ENCODE data around the gene SPATA3. TPM values are rescaled to one million over a fixed set of nuclear protein-coding genes. Genes with fewer than 3 reads are reported as not detected.

The SPATA3 gene
- total RNA-seq, 1 experiment from 2014 or later: not detected

DNA sequence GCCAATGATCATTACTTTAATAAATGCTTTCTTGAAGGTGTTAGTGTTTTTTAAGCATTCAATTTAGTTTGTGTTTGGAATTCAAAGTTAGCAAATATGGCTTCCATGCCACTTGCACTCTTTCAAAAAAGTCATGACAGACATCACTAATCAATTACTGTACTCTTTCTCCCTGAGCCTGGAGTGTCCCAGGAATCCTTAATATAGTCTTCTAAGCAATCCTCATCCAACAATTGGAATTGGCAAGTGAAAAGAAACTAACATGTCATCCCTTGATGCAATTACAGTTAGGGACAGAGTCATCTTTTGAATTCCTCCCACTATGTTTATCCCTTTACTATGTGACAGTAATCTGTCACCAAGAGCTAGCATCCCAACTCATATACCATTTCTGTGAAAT lies 41.2 kb upstream of the SPATA3 start:
- H3K27me3 ChIP-seq (ENCODE audit: low read length): no peaks in the 10 kb centered on the region
- intact Hi-C loops (cut with micrococcal nuclease): no loop called here
- H4K20me1 ChIP-seq (ENCODE audit: low read length): no peaks in the 10 kb centered on the region
- H2AFZ ChIP-seq (ENCODE audit: low read length): no peak overlapping the region
- ATAC-seq (no peak), DNase-seq (no peak)
- H3K4me2 ChIP-seq (ENCODE audit: low read length): no peak overlapping the region
- no TSS peak for BruUV-seq (replicated peaks)
- H3K4me1 ChIP-seq (ENCODE audit: insufficient read depth, low read length): 0 out of 2 replicates have a peak, but pooled peaks cover 13% of the 10 kb centered on the region
- H3F3A ChIP-seq (ENCODE audit: low read length, unreplicated experiment): no peaks in the 10 kb centered on the region
- POLR2A ChIA-PET (ENCODE audit: unreplicated experiment): no interaction called here
- H3K4me3 ChIP-seq (ENCODE audit: low read length): no peak overlapping the region
- no peak overlapping the region for H3K27ac ChIP-seq (ENCODE audit: low read length)
- H3K36me3 ChIP-seq (ENCODE audit: low read depth, low read length): no peaks in the 10 kb centered on the region
- CTCF ChIA-PET: no interaction called here
- H3K9ac ChIP-seq (ENCODE audit: low read length): no peak overlapping the region
- H3K79me2 ChIP-seq (ENCODE audit: low read length): no peaks in the 10 kb centered on the region
- H3K9me2 ChIP-seq (replicated peaks; ENCODE audit: low read length): no peaks in the 10 kb centered on the region
- TF ChIP-seq EZH2 (IDR thresholded peaks at IDR 0.05; ENCODE audit: low read length, unreplicated experiment) (no peak), CTCF (conservative IDR thresholded peaks at IDR 0.05; ENCODE audit: low read depth, low read length) (no peak), EZH2phosphoT487 (IDR thresholded peaks at IDR 0.05; ENCODE audit: borderline replicate concordance, low read length) (no peak)
- H3K9me3 ChIP-seq (ENCODE audit: low read length): no peaks in the 10 kb centered on the region

DNA sequence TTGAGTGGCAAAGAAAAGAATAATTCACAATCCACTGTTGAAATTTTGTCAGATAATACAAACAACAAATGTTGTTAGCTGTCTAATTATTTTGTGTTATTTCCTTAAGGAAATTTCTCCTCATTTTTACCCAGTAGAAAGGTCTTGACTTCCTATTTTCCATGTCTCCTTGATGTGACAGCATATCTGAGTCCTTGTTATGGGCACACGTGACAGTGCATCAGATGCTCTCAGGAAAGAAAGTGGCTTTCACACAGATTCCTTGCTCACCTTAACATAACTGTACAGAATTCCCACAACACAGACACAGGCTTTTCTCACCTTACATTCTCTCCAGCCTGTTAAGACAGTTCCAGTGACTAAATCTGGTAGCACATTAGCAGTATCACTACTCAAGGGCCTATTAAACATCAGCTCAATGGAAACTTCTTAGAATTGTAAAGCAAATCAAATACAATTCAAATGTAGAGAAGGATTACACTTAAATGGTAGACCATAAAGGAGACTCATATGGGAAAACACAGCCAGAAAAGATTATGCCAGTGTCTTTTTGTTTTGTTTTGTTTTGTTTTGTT lies 40.7 kb upstream of the SPATA3 start:
- no peak overlapping the region for H3K9ac ChIP-seq (ENCODE audit: low read length)
- intact Hi-C loops (cut with micrococcal nuclease): no loop called here
- H3K9me3 ChIP-seq (ENCODE audit: low read length): no peaks in the 10 kb centered on the region
- no peaks in the 10 kb centered on the region for H3K79me2 ChIP-seq (ENCODE audit: low read length)
- no peak for ATAC-seq
- H3K27me3 ChIP-seq (ENCODE audit: low read length): no peaks in the 10 kb centered on the region
- H3K27ac ChIP-seq (ENCODE audit: low read length): no peak overlapping the region
- ChIA-PET CTCF (no interaction called here), POLR2A (ENCODE audit: unreplicated experiment) (no interaction called here)
- H3K4me3 ChIP-seq (ENCODE audit: low read length): no peak overlapping the region
- H4K20me1 ChIP-seq (ENCODE audit: low read length): no peaks in the 10 kb centered on the region
- 0 out of 2 replicates have a peak, but pooled peaks cover 13% of the 10 kb centered on the region for H3K4me1 ChIP-seq (ENCODE audit: insufficient read depth, low read length)
- H3K9me2 ChIP-seq (replicated peaks; ENCODE audit: low read length): no peaks in the 10 kb centered on the region
- H2AFZ ChIP-seq (ENCODE audit: low read length): no peak overlapping the region
- no peaks in the 10 kb centered on the region for H3K36me3 ChIP-seq (ENCODE audit: low read depth, low read length)
- H3K4me2 ChIP-seq (ENCODE audit: low read length): no peak overlapping the region
- BruUV-seq (replicated peaks): no TSS peak
- no peak for DNase-seq
- TF ChIP-seq EZH2 (IDR thresholded peaks at IDR 0.05; ENCODE audit: low read length, unreplicated experiment) (no peak), CTCF (conservative IDR thresholded peaks at IDR 0.05; ENCODE audit: low read depth, low read length) (no peak), EZH2phosphoT487 (IDR thresholded peaks at IDR 0.05; ENCODE audit: borderline replicate concordance, low read length) (no peak)
- H3F3A ChIP-seq (ENCODE audit: low read length, unreplicated experiment): no peaks in the 10 kb centered on the region

DNA sequence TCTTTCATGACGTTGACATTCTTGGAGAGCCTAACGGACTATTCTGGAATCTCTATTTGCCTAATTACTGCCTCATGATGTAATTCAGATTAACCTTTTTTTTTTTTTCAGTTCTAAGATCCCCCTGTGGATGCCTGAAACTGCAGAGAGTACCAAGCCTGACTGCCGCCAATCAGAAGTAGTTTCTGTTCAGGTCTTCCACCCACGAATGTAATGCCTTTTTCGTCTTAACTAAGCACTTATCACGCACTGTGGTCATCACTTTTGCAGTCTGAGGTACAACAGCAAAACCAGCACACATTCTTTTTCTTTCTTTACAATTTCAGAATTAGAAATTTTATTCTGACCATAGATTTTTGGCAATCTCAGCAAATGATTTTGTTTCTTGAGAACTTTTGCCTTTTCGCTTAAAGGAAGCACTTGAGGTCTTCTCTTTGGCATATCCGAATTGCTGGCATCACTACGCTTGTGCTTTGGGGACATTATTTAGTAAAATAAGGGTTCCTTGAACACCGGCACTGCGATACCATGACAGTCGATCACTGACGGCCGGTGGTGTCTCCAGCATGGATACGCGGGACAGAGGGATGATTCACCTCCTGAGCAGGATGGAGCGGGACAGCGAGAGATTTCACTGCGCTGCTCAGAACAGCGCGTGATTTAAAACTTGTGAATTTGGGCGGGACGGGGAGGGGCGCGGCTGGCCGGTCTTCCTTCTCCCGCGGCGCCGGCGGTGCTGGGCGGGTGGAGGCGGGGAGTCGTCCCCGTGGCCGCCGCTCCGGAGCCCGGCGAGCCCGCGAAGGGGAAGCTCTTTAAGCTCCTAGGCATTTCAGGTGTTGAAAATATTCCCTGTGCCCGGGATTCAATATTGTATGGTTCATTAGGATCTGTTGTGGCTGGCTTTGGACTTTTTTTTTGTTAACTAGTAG lies 38.8 kb upstream of the SPATA3 start:
- no TSS peak for BruUV-seq (replicated peaks)
- H2AFZ ChIP-seq (ENCODE audit: low read length): peak overlapping the region; percentile 85
- H3K36me3 ChIP-seq (ENCODE audit: low read depth, low read length): no peaks in the 10 kb centered on the region
- CTCF ChIA-PET: no interaction called here
- H3K4me2 ChIP-seq (ENCODE audit: low read length): peak overlapping the region; percentile 90
- H3K4me3 ChIP-seq (ENCODE audit: low read length): peak overlapping the region; percentile 68
- H3K27me3 ChIP-seq (ENCODE audit: low read length): no peaks in the 10 kb centered on the region
- DNase-seq: peak; percentile 69
- no peak overlapping the region for H3K27ac ChIP-seq (ENCODE audit: low read length)
- H3K4me1 ChIP-seq (ENCODE audit: insufficient read depth, low read length): 0 out of 2 replicates have a peak, but pooled peaks cover 13% of the 10 kb centered on the region
- intact Hi-C loops (cut with micrococcal nuclease): no loop called here
- TF ChIP-seq EZH2phosphoT487 (IDR thresholded peaks at IDR 0.05; ENCODE audit: borderline replicate concordance, low read length) (no peak), EZH2 (IDR thresholded peaks at IDR 0.05; ENCODE audit: low read length, unreplicated experiment) (no peak), CTCF (conservative IDR thresholded peaks at IDR 0.05; ENCODE audit: low read depth, low read length) (no peak)
- H3K9me3 ChIP-seq (ENCODE audit: low read length): no peaks in the 10 kb centered on the region
- no peaks in the 10 kb centered on the region for H3K9me2 ChIP-seq (replicated peaks; ENCODE audit: low read length)
- ATAC-seq: peak; percentile 90
- no peaks in the 10 kb centered on the region for H3F3A ChIP-seq (ENCODE audit: low read length, unreplicated experiment)
- POLR2A ChIA-PET (ENCODE audit: unreplicated experiment): no interaction called here
- no peaks in the 10 kb centered on the region for H3K79me2 ChIP-seq (ENCODE audit: low read length)
- no peaks in the 10 kb centered on the region for H4K20me1 ChIP-seq (ENCODE audit: low read length)
- peak overlapping the region; percentile 46 for H3K9ac ChIP-seq (ENCODE audit: low read length)

All from PC-3 (cell line).